MM.1S (cell line): ENCODE data around the gene HS1BP3.

Source experiments
- EZH2 ChIP-seq: fragments of 300-600 bp; sonication (generic); optimal IDR thresholded peaks from 2 replicates; pipeline ENCODE3; 2017; ENCODE audit warnings: low read depth, mild to moderate bottlenecking, antibody characterized with exemption, low read length, mixed read lengths
- EZH2phosphoT487 ChIP-seq: fragments of 300-600 bp; sonication (generic); IDR thresholded peaks from 2 replicates; pipeline ENCODE4 v1.6.1; 2018; ENCODE audit warnings: antibody characterized with exemption, low read length
- TF ChIP-seq, protein P1 (sequence below): fragments of 300-600 bp; sonication (generic); IDR thresholded peaks from 2 replicates; pipeline ENCODE4 v1.5.1; 2016; ENCODE audit warnings: antibody characterized with exemption, low read length, mixed read lengths

DNA sequence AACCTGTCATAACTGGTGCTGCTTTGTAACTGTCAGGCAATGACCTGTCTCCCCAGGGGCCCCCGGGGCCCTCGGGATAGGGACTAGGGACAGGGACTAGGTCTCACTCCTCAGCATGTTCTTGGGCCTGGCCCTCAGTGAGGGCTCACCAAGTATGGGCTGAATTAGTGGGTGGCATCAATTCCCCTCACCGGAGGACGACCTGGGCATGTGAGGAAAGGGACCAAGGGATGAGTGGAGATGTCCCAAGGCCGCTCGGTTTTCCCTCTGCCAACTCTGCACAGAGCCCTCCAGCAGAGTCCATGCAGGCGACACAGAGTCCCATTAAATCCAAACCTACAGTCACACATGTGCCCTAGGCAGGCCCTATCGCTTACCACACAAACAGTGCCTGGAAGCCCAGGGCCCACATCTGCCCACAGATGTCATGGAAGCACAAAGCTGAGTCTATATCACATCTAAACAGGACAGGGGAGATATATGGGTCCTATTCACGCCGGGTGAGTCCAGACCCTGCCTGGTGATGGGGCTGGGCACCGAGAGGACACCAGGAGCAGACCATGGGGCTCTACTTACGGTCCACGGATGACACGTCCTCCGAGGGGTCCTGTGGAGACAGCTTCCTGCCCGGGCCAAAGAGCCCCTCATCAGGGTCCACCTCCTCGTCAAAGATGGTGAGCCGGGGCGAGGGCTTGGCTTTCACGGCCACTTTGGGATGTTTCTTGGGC, 26.6 kb downstream of the HS1BP3 start:
- TF ChIP-seq, protein P1, sequence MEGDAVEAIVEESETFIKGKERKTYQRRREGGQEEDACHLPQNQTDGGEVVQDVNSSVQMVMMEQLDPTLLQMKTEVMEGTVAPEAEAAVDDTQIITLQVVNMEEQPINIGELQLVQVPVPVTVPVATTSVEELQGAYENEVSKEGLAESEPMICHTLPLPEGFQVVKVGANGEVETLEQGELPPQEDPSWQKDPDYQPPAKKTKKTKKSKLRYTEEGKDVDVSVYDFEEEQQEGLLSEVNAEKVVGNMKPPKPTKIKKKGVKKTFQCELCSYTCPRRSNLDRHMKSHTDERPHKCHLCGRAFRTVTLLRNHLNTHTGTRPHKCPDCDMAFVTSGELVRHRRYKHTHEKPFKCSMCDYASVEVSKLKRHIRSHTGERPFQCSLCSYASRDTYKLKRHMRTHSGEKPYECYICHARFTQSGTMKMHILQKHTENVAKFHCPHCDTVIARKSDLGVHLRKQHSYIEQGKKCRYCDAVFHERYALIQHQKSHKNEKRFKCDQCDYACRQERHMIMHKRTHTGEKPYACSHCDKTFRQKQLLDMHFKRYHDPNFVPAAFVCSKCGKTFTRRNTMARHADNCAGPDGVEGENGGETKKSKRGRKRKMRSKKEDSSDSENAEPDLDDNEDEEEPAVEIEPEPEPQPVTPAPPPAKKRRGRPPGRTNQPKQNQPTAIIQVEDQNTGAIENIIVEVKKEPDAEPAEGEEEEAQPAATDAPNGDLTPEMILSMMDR: no peak
- no peak for TF ChIP-seq EZH2
- no peak for TF ChIP-seq EZH2phosphoT487
